ENCODE data around the gene NKAPD1. TPM values are rescaled to one million over a fixed set of nuclear protein-coding genes. Genes with fewer than 3 reads are reported as not detected.

The NKAPD1 gene
- total RNA-seq, 2 donors from 2014 or later: 22.9 to 24.7 TPM

- H3K4me3 Mint-ChIP-seq: no peak overlapping the region
- H3K4me1 ChIP-seq (ENCODE audit: control insufficient read depth, insufficient read depth, low read length): no peaks in the 10 kb centered on the region
- no peak for TF ChIP-seq CTCF (conservative IDR thresholded peaks at IDR 0.05)
Observed at GRCh38 chr11:112103446-112103845, 29.3 kb downstream of the NKAPD1 start.

GRCh38 chr11:112106070-112106469 is 32.0 kb downstream of the NKAPD1 start:
- Mint-ChIP-seq H3K27ac (no peak overlapping the region), H3K4me3 (no peak overlapping the region), H3K9me3 (no peaks in the 10 kb centered on the region), H3K36me3 (ENCODE audit: low read depth) (no peaks in the 10 kb centered on the region), H3K4me1 (no peaks in the 10 kb centered on the region), H3K27me3 (ENCODE audit: insufficient read depth) (no peaks in the 10 kb centered on the region)
- Histone ChIP-seq H3K9ac (ENCODE audit: extremely low read depth, low read length, poor library complexity, severe bottlenecking) (no peak overlapping the region), H3K9me3 (ENCODE audit: control insufficient read depth, low read length) (no peaks in the 10 kb centered on the region), H3K4me3 (ENCODE audit: low read length) (no peak overlapping the region), H3K4me1 (ENCODE audit: control insufficient read depth, insufficient read depth, low read length) (no peaks in the 10 kb centered on the region), H3K36me3 (ENCODE audit: control insufficient read depth, insufficient read depth, low read length) (no peaks in the 10 kb centered on the region), H3K27ac (ENCODE audit: low read depth, low read length) (no peak overlapping the region), H3K27me3 (ENCODE audit: control insufficient read depth, insufficient read depth, low read length, poor library complexity, severe bottlenecking) (no peaks in the 10 kb centered on the region)
- WGBS, 2 experiments (ENCODE audit: insufficient coverage in 1 of 2, insufficient read length in 1 of 2): 93 to 94% methylated on average over 6 to 8 of the region's 8 CpGs
- DNase-seq: no peak
- no peak for TF ChIP-seq CTCF (conservative IDR thresholded peaks at IDR 0.05)

More at GRCh38 chr11:112103446-112103845, 29.3 kb downstream of the NKAPD1 start:
- no peak overlapping the region for H3K27ac ChIP-seq (ENCODE audit: low read depth, low read length)
- DNase-seq: no peak
- no peak overlapping the region for H3K9ac ChIP-seq (ENCODE audit: extremely low read depth, low read length, poor library complexity, severe bottlenecking)
- H3K9me3 Mint-ChIP-seq: no peaks in the 10 kb centered on the region
- WGBS, 2 experiments (ENCODE audit: insufficient coverage in 1 of 2, insufficient read length in 1 of 2): 91 to 100% methylated on average over 2 to 6 of the region's 6 CpGs
- no peaks in the 10 kb centered on the region for H3K36me3 ChIP-seq (ENCODE audit: control insufficient read depth, insufficient read depth, low read length)
- no peak overlapping the region for H3K27ac Mint-ChIP-seq
- H3K27me3 Mint-ChIP-seq (ENCODE audit: insufficient read depth): no peaks in the 10 kb centered on the region
- H3K4me3 ChIP-seq (ENCODE audit: low read length): no peak overlapping the region
- no peaks in the 10 kb centered on the region for H3K36me3 Mint-ChIP-seq (ENCODE audit: low read depth)
- no peaks in the 10 kb centered on the region for H3K27me3 ChIP-seq (ENCODE audit: control insufficient read depth, insufficient read depth, low read length, poor library complexity, severe bottlenecking)
- H3K4me1 Mint-ChIP-seq: no peaks in the 10 kb centered on the region
- no peaks in the 10 kb centered on the region for H3K9me3 ChIP-seq (ENCODE audit: control insufficient read depth, low read length)

GRCh38 chr11:112113539-112114457 is 39.7 kb downstream of the NKAPD1 start:
- Histone ChIP-seq H3K4me3 (ENCODE audit: low read length) (no peak overlapping the region), H3K4me1 (ENCODE audit: control insufficient read depth, insufficient read depth, low read length) (no peaks in the 10 kb centered on the region), H3K27ac (ENCODE audit: low read depth, low read length) (no peak overlapping the region), H3K9ac (ENCODE audit: extremely low read depth, low read length, poor library complexity, severe bottlenecking) (no peak overlapping the region), H3K9me3 (ENCODE audit: control insufficient read depth, low read length) (no peaks in the 10 kb centered on the region), H3K36me3 (ENCODE audit: control insufficient read depth, insufficient read depth, low read length) (no peaks in the 10 kb centered on the region), H3K27me3 (ENCODE audit: control insufficient read depth, insufficient read depth, low read length, poor library complexity, severe bottlenecking) (no peaks in the 10 kb centered on the region)
- TF ChIP-seq CTCF (conservative IDR thresholded peaks at IDR 0.05): peak; percentile 84
- no peaks in the 10 kb centered on the region for H3K9me3 Mint-ChIP-seq
- no peak overlapping the region for H3K4me3 Mint-ChIP-seq
- no peak for DNase-seq
- 72 to 75% methylated on average over 4 to 6 of the region's 6 CpGs for WGBS, 2 experiments (ENCODE audit: insufficient coverage in 1 of 2, insufficient read length in 1 of 2)
- no peaks in the 10 kb centered on the region for H3K36me3 Mint-ChIP-seq (ENCODE audit: low read depth)
- H3K27ac Mint-ChIP-seq: no peak overlapping the region
- H3K4me1 Mint-ChIP-seq: no peaks in the 10 kb centered on the region
- no peaks in the 10 kb centered on the region for H3K27me3 Mint-ChIP-seq (ENCODE audit: insufficient read depth)
